K562 (cell line): ENCODE results near the gene PNMA6F. TPM values are rescaled to one million over a fixed set of nuclear protein-coding genes. Genes with fewer than 3 reads are reported as not detected.

Source experiments
- CCNT2 ChIP-seq: IDR thresholded peaks from 2 replicates; pipeline ENCODE4 v1.6.1; 2011; ENCODE audit warnings: borderline replicate concordance, low read depth, mild to moderate bottlenecking, moderate library complexity, mixed read lengths, low read length; ENCODE audit not compliant: insufficient read length; ENCODE audit errors: extremely low read depth
- CREM ChIP-seq: IDR thresholded peaks from 2 replicates; pipeline ENCODE4 v1.6.1; 2014; ENCODE audit warnings: antibody characterized with exemption, low read depth
- CXXC5 ChIP-seq: fragments of 250-450 bp; sonication (Bioruptor Pico); IDR thresholded peaks from 2 replicates; pipeline ENCODE4 v1.8.0; 2022; ENCODE audit warnings: inconsistent platforms, mild to moderate bottlenecking, moderate library complexity
- EGR1 ChIP-seq: fragments of 450-650 bp; conservative IDR thresholded peaks from 2 replicates; pipeline ENCODE4 v1.6.1; 2017; ENCODE audit warnings: mild to moderate bottlenecking
- KDM5B ChIP-seq: fragments of 200-600 bp; sonication (generic); IDR thresholded peaks from 2 replicates; pipeline ENCODE4 v1.6.1; 2012; ENCODE audit warnings: low read depth, mild to moderate bottlenecking, moderate library complexity, low read length, control low read depth, inconsistent platforms; ENCODE audit not compliant: insufficient replicate concordance
- L3MBTL2 ChIP-seq: fragments of 450-650 bp; IDR thresholded peaks from 2 replicates; pipeline ENCODE4 v1.6.1; 2016; ENCODE audit warnings: mild to moderate bottlenecking, moderate library complexity
- NBN ChIP-seq: fragments of 450-650 bp; IDR thresholded peaks from 2 replicates; pipeline ENCODE4 v1.6.1; 2016; ENCODE audit warnings: low read depth, mild to moderate bottlenecking
- POLR2A ChIP-seq: fragments of 450-650 bp; conservative IDR thresholded peaks from 2 replicates; pipeline ENCODE4 v1.6.1; 2016
- TBP ChIP-seq: optimal IDR thresholded peaks from 2 replicates; pipeline ENCODE3; 2011; ENCODE audit warnings: low read depth, low read length, improper control_type of control experiment
- polyA plus RNA-seq, 8 experiments: library from polyadenylated mRNA; depleted of rRNA in 4 of 8; stranded (reverse) in 5 of 8; unstranded in 3 of 8; fragments of >200 nt; fragmentation: Nextera tagmentation in 2 of 8; fragmentation: Illumina TruSeq in 1 of 8; extraction: Ambion mirVana in 2 of 8; extraction: Trizol in 1 of 8; gene quantifications; 2 replicates each; pipeline versions ENCODE4 v1.2.1 to v1.2.3, GENCODE V29; 2011 to 2014; ENCODE audit warnings: inconsistent platforms in 1 of 8, missing spikeins in 1 of 8
- total RNA-seq, 7 experiments: library from RNA; depleted of rRNA in 6 of 7; stranded (reverse); fragments of >200 nt in 6 of 7; fragmentation: Illumina TruSeq in 2 of 7; extraction: Trizol in 2 of 7; gene quantifications; 2 replicates each; pipeline versions ENCODE4 v1.2.1 to v1.2.3, GENCODE V29; 2011 to 2021; ENCODE audit warnings: low replicate concordance in 1 of 7
- TF ChIP-seq, protein P1 (sequence below): fragments of 450-650 bp; IDR thresholded peaks from 2 replicates; pipeline ENCODE4 v1.6.1; 2018; ENCODE audit not compliant: partially characterized antibody
- TF ChIP-seq, protein P2 (sequence below): fragments of 200-800 bp; sonication (Bioruptor generic); IDR thresholded peaks from 2 replicates; pipeline ENCODE4 v1.6.1; 2017; ENCODE audit warnings: missing genetic modification characterization, missing compliant biosample characterization
- TF ChIP-seq, protein P3 (sequence below): fragments of 450-650 bp; IDR thresholded peaks from 2 replicates; pipeline ENCODE4 v1.6.1; 2014; ENCODE audit warnings: low read depth, mild to moderate bottlenecking, moderate library complexity, borderline replicate concordance
- TF ChIP-seq, protein P4 (sequence below): fragments of 450-650 bp; IDR thresholded peaks from 2 replicates; pipeline ENCODE4 v1.6.1; 2016; ENCODE audit warnings: borderline replicate concordance
- TF ChIP-seq, protein P5 (sequence below): fragments of 450-650 bp; formaldehyde crosslinking; IDR thresholded peaks from 2 replicates; pipeline ENCODE4 v1.4.0; 2020; ENCODE audit warnings: mild to moderate bottlenecking, moderate library complexity

The PNMA6F gene
- total and polyA plus RNA-seq, 9 of the 15 experiments (the other 6 are each of a cell fraction or from before 2014, with no cell fraction given): not detected

DNA sequence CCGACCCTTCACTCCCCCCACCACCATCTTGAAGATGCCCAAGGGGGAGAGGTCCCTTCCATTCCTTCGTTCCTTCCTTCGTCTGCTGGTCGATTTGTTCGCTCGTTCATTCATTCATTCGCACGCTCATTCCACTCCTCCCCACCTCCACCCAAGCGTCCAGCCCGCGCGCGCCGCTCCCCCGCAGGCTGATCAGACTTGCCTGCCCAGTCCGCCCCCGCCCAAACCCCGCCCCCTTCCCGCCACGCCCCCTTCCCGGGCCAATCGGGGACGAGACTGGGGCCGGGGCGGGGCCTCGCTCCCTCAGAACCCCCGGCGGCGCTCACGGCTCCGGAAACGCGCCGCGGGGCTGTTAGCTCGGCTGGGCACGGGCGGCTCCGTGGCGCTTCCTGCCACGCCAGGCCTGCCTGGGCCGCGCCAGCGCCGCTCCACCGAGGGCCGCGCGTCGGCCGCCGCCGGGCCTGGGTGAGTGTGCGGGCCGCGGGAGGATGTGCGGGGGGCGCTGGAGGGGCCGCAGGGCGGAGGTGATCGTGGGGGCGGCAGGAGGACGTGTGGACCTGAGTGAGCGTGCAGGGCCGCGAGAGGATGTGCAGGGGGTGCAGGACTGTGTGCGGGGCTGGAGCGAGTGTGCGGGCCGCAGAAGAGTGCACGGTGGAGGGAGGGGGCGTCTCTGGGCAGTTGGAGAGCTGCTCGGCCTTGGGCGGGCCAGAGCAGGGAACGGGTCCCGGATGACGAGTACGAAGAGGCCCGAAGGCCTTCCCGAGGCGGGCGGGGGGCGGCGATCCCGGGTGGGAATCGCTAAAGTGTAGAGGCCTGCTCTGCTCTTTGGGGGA is 12.5 kb upstream of the PNMA6F start, which contains the start of gene ZNF275 (continued):
- TF ChIP-seq, protein P1, sequence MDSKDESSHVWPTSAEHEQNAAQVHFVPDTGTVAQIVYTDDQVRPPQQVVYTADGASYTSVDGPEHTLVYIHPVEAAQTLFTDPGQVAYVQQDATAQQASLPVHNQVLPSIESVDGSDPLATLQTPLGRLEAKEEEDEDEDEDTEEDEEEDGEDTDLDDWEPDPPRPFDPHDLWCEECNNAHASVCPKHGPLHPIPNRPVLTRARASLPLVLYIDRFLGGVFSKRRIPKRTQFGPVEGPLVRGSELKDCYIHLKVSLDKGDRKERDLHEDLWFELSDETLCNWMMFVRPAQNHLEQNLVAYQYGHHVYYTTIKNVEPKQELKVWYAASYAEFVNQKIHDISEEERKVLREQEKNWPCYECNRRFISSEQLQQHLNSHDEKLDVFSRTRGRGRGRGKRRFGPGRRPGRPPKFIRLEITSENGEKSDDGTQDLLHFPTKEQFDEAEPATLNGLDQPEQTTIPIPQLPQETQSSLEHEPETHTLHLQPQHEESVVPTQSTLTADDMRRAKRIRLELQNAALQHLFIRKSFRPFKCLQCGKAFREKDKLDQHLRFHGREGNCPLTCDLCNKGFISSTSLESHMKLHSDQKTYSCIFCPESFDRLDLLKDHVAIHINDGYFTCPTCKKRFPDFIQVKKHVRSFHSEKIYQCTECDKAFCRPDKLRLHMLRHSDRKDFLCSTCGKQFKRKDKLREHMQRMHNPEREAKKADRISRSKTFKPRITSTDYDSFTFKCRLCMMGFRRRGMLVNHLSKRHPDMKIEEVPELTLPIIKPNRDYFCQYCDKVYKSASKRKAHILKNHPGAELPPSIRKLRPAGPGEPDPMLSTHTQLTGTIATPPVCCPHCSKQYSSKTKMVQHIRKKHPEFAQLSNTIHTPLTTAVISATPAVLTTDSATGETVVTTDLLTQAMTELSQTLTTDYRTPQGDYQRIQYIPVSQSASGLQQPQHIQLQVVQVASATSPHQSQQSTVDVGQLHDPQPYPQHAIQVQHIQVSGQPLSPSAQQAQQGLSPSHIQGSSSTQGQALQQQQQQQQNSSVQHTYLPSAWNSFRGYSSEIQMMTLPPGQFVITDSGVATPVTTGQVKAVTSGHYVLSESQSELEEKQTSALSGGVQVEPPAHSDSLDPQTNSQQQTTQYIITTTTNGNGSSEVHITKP: peak; percentile 39
- peak; percentile 78 for TF ChIP-seq EGR1
- TF ChIP-seq CREM: peak; percentile 33; the same call in 1 of the 2 replicates
- TF ChIP-seq L3MBTL2: peak; percentile 46; the same call in 1 of the 2 replicates
- TF ChIP-seq CXXC5 (CRISPR knock-in tag): peak; percentile 50
- peak; percentile 54; the same call in 1 of the 2 replicates for TF ChIP-seq POLR2A
- peak; percentile 69 for TF ChIP-seq KDM5B
- TF ChIP-seq, protein P2, sequence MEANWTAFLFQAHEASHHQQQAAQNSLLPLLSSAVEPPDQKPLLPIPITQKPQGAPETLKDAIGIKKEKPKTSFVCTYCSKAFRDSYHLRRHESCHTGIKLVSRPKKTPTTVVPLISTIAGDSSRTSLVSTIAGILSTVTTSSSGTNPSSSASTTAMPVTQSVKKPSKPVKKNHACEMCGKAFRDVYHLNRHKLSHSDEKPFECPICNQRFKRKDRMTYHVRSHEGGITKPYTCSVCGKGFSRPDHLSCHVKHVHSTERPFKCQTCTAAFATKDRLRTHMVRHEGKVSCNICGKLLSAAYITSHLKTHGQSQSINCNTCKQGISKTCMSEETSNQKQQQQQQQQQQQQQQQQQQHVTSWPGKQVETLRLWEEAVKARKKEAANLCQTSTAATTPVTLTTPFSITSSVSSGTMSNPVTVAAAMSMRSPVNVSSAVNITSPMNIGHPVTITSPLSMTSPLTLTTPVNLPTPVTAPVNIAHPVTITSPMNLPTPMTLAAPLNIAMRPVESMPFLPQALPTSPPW (CRISPR knock-in tag): peak; percentile 81
- TF ChIP-seq CCNT2: peak; percentile 25
- TF ChIP-seq, protein P3, sequence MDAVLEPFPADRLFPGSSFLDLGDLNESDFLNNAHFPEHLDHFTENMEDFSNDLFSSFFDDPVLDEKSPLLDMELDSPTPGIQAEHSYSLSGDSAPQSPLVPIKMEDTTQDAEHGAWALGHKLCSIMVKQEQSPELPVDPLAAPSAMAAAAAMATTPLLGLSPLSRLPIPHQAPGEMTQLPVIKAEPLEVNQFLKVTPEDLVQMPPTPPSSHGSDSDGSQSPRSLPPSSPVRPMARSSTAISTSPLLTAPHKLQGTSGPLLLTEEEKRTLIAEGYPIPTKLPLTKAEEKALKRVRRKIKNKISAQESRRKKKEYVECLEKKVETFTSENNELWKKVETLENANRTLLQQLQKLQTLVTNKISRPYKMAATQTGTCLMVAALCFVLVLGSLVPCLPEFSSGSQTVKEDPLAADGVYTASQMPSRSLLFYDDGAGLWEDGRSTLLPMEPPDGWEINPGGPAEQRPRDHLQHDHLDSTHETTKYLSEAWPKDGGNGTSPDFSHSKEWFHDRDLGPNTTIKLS: peak; percentile 43; the same call in 1 of the 2 replicates
- peak; percentile 61 for TF ChIP-seq TBP
- no peak for TF ChIP-seq NBN
- TF ChIP-seq, protein P4, sequence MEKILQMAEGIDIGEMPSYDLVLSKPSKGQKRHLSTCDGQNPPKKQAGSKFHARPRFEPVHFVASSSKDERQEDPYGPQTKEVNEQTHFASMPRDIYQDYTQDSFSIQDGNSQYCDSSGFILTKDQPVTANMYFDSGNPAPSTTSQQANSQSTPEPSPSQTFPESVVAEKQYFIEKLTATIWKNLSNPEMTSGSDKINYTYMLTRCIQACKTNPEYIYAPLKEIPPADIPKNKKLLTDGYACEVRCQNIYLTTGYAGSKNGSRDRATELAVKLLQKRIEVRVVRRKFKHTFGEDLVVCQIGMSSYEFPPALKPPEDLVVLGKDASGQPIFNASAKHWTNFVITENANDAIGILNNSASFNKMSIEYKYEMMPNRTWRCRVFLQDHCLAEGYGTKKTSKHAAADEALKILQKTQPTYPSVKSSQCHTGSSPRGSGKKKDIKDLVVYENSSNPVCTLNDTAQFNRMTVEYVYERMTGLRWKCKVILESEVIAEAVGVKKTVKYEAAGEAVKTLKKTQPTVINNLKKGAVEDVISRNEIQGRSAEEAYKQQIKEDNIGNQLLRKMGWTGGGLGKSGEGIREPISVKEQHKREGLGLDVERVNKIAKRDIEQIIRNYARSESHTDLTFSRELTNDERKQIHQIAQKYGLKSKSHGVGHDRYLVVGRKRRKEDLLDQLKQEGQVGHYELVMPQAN: peak; percentile 48; the same call in 1 of the 2 replicates
- TF ChIP-seq, protein P5, sequence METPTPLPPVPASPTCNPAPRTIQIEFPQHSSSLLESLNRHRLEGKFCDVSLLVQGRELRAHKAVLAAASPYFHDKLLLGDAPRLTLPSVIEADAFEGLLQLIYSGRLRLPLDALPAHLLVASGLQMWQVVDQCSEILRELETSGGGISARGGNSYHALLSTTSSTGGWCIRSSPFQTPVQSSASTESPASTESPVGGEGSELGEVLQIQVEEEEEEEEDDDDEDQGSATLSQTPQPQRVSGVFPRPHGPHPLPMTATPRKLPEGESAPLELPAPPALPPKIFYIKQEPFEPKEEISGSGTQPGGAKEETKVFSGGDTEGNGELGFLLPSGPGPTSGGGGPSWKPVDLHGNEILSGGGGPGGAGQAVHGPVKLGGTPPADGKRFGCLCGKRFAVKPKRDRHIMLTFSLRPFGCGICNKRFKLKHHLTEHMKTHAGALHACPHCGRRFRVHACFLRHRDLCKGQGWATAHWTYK (CRISPR knock-in tag): peak; percentile 51; the same call in 1 of the 2 replicates
